CD4-positive, alpha-beta T cell treated with Interleukin-15 for 1 hour (primary cell): ENCODE measurements around the gene INAVA.
A peak's percentile ranks its signal among the peaks of the same experiment; 100 is the strongest.

Experiments used
- DNase-seq: peaks from one replicate; pipeline ENCODE4 v3.0.0-alpha.2; 2020

Gene INAVA

GRCh38 chr1:200877839-200878551, 16.7 kb upstream of the INAVA start:
- peak; percentile 17 for DNase-seq

DNA sequence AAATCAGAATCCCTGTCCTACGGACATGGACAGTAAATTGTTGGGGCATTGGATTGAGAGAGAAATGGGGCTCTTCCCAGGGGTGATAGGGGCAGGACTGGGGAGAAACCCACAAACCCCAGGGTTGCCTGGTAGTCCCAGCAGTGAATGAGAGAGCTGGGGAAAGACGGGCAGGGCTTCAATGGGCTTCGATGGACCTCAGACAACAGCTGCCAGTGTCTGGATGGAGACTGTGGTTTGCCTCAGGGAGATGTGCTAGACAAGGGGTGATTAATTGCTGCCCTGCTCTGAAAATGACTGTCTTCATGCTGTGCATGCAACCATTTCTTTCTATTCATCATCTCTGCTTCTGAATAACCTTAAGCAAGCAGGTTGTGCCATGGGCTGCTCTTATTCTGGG, 14.5 kb upstream of the INAVA start:
- peak; percentile 14 for DNase-seq

DNA sequence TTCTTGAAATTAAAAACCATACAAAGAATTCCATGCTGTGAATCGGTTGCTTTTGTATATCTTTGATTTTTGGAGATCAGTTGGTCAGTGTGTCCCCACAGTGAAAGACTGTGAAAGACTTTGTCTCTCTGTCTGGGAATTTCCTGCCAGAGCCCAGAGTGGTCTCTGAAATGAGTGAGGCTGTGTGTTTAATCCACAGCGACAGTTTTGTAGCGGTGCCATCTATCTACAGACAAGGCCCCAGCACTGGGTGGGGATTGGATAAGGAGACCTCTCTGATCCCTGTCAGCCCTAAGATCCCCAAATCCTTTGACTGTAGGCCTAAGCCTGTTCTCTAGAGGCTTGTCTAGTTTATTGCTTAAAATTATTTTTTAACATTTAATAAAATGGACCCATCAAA, 11.6 kb upstream of the INAVA start:
- DNase-seq = no peak

DNA sequence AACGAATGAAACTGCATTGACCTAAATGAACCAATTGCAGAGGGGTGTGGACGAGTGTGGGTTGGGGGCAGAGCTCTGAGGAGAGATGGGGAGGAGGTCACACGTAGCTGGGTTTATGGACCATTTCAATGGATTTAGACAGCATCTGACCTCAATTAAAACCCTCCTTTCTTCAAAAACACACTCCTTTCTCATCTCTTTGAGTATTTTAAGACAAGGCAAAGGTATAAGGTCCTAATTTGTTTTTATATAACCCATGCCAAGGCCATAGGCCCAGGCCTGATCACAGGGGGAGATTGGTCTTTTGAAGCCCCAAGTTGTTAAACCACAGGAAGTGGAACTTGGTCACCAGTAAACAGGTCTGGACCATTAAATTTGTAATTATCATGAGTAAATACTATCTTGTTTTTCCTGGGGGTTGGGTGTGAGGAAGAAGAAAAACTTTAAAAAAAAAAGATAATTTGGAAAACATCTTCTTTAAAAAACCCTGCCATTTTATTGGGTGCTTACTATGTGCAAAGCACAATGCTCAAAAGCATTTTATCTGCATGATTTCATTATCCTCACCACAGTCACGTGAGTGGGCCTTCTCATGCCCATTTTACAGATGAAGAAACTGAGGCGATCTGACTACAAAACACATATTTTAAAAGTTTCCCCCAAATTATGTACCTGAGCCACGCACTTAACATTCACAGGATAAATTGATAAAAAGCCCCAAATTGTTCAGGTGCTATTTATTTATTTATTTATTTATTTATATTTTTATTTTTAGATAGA, 8.9 kb upstream of the INAVA start:
- DNase-seq = peak; percentile 6

DNA sequence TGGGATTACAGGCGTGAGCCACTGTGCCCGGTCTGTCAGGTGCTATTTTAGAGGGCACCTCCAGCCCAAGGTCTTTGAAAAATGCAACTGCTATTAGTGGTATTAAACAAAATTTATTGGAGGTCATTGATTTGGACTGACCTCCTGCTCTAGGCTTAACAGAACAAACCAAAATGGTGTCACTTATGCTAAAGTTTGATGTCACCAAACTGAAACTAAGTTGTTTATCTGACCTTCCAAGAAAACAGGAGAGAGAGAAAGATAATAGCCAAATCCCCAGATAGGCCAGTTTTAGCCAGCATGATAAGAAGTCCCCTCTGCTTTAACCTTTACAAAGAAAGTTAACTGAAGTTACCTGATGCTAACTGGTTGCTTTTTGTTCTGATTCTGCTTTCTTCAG, 8.1 kb upstream of the INAVA start:
- no peak for DNase-seq

DNA sequence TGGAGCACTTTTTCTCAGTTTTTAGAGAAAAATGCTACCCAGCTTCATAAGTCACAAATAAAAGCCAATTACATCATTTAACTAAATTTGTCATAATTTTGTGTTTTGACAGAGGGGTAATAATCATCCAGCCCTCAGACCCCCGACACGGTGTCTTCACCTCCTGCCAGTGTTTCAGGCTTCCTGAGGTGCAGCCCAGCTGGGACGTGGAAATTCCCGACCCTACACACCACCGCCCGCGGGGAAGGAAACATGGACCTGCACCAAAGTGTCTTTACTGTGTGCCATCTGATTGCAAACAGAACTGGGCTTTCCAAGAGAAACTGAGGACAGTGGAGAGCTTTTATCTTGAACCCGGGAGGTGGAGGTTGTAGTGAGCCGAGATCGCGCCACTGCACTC, 7.7 kb upstream of the INAVA start:
- no peak for DNase-seq

DNA sequence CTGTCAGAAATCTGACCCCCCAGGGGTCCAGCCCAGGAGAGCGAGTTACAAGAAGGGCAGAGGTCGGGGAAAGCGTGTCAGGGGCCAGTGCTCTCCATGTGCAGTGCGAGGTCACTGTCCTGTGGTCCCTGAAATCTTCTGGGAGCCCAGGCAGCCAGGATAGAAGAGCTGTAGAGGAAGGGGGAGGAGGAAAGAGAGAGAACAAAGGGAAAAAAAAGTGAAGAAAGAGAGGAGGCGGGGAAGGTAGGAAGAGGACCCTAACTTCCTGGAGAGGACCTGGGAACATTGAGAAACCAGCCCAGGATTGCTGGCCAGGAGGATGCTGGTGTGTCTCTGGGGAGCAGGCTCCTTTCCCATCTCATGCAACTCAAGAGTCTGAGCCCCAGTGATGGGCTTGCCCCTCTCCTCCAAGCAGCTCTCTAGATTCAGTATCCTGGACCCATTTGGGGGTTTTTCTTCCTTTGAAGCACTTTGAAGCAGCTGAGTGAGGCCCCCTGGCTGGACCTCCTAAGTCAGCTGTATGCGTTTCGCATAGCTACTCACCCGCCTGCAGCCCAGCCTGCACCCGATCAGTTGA, 6.8 kb upstream of the INAVA start:
- DNase-seq = no peak

DNA sequence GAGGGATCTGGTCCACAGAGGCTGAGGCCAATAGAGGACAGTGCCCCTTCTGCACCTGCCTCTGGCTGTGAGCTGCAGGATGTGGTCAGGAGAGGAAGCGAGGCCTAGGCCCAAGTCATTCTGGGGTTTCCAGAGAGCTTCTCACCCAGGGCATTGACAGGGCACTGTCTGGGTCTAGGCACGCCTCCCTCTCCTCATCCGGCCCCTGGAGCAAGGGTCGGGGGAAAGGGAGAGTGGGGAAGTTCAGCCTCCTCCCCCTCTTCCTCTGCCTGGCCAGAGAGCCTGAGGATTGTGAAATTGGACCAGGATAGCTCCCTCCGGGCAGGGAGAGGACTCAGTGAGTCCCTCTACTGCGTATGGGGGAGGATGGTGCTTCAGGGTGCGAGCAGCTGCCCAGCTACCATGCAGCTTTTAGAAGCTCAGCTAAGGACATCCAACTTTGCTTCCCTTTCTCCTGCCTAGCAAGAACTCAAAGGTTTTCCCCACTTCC, 6.3 kb upstream of the INAVA start:
- DNase-seq = peak; percentile 78

DNA sequence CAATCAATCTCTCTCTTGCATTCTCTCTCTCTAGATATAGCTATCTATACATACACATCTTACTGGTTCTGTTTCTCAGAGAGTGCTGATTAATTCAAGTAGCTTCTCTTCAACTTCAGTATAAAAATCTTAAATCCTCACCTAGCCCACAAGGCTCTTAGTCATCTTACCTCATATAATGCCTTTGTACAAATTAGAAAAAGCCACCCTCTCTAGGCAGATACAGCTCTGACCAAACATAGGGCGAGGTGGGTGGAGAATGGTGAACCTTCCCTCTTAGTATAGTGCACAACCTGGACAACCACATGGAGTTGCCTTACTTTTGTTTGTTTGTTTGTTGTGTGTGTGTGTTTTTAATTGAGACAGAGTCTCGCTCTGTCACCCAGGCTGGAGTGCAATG, 5.1 kb upstream of the INAVA start:
- no peak for DNase-seq

DNA sequence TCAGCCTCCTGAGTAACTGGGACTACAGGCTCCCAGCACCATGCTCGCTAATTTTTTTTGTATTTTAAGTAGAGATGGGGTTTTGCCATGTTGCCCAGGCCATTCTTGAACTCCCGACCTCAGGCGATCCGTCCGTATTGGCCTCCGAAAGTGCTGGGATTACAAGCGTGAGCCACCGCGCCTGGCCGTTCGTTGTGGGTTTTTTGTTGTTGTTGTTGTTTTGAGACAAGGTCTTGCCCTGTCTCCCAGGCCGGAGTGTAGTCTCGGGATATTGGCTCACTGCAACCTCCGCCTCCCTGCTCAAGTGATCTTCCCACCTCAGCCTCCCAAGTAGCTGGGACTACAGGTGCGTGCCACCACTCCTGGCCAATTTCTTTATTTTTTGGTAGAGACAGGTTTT, 4.7 kb upstream of the INAVA start:
- DNase-seq = no peak

DNA sequence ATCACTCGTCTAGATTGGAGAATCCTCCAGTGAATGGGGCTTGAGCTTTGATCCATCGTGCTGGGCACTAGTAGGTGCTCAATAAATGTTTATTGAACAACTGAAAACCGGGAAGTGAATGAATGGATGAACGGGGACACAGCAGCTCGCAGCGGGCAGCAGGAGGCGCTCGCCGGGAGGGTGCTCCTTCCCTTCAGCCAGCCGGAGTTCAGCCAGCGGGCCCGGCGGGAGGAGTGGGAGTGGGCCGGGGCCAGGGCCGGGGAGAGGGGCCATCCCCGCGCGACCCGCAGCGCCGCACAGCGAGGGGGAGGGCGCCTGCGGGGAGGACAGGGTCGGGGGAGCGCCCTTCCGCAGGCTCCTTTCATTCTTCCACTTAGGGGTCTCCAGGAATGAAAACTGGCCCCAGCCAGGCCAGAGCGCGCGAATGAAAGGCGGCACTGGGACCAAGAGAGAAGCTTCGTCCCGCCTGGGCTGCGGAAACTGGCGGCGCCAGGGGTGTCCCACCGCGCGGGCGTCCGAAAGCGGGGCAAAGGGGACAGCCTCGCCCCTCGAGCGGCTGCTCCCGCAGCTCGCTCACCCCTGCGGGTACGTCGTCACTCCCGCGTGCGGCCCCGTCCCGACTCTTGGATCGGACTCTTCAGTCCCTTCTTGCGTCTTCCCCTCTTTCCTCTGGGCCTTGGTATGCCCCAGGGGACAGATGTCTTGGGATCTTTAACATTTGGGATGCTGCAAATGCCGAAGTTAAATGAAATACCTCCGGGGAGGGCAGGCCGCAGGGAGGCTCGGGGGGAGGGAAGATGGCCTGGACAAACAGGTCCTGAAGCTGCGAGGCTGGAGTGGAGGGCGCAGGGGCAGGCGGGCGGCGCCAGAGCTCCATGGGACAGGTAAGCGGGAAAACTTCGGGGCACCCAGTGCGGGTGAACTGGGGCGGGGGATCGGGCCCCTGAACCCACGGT, 3.6 kb upstream of the INAVA start:
- no peak for DNase-seq

GRCh38 chr1:200891774-200892157, 2.9 kb upstream of the INAVA start:
- DNase-seq = no peak

DNA sequence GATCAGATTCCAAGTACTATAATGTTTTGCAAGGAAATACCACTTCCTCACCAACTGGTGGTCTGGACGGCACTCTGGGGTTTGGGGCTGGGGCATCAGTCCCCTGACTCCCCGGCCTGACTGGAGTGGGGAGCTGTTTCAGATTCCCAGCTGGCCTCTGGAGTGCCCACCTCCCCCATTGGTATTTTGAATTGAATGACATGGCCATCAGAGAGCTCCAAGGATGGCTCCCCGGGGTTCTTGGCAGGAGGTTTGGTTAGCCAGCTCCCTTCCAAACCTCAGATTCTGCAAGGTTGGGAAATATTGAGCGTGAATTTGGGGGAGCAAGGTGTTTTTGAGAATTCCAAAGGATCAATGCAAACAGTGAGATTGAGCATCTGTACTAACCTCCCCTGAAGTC, 2.2 kb upstream of the INAVA start:
- DNase-seq = no peak

DNA sequence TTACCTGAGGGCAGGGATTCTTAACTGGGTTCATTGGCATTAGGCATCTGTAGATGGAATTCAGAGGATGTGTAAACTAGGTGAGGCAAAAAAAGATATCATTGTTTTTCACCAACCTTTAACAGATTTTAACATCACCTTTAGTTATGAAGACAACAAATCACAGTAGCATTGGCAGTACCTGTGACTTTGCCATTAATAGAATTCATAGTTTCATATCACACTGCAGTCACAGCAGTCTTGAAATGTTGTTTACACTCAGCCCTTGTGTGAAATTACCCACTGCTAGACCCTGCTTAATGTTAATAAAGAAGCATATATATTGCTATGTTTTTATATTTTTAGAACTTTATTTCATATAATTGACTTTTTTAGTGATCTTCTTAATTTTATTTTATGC, 1.7 kb upstream of the INAVA start:
- no peak for DNase-seq

- no peak for DNase-seq
Measured at GRCh38 chr1:200893411-200893901, 1.2 kb upstream of the INAVA start.

GRCh38 chr1:200895443-200895789, 716 bp downstream of the INAVA start:
- DNase-seq = no peak

DNA sequence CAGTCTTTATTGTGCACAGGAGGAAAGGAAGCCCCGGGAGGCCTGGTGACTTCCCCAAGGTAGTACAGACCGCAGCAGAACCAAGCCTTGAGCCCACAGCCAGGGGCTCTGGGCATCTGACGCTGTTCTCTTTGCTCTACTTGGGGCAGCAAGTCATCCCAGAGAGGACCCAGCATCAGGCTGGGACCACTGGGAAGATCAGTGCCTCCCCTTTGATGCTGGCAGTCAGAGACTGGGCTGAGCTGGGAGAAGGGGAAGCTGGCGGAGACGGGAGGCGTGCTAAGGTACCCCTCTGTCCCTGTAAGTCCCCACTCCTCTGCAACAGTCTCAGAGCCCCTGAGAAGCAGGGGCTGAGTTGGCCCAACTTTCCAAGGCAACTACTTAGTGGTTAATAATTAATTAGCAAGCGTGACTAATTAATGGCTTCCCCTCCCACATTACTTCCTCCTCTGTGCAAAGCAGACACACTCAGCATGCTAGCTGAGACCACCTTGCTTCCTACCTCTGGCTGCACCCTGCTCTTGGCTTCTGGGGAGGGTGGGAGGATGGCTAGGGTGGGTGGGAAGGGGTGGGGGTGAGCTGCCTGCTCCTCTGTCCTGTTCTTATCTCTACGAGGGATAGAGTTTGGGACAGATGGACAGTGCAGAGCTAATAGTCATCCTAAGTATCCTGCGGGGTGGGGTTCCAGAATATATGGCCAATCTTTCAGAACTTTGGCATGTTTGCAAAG, 1.3 kb downstream of the INAVA start:
- no peak for DNase-seq

- DNase-seq = no peak
Measured at GRCh38 chr1:200896531-200897196, 2.0 kb downstream of the INAVA start.

DNA sequence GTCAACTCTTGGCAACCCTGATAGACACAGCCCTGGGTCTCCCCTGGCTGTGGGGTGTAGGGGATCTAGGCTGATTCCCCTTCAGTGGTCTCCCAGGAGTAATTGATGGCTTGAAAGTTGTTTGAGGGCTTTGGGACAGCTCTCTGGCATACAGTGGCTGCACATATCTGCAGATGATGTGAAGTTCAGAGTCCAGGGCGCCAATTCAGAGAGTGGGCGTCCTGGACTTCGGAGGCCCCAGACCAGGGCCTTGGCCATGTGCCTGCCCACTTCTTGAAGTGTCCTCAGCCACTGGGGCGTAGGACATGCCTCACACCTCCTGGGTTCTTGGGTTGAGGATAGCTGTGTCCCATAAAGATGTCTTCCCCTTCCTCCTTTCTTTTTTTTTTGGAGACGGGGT, 2.6 kb downstream of the INAVA start:
- DNase-seq = no peak

- no peak for DNase-seq
Measured at GRCh38 chr1:200899015-200899386, 4.3 kb downstream of the INAVA start.

- DNase-seq = no peak
Measured at GRCh38 chr1:200899451-200899915, 4.8 kb downstream of the INAVA start.
